ENCODE measurements around the gene ARHGAP15. TPM values are rescaled to one million over a fixed set of nuclear protein-coding genes. Genes with fewer than 3 reads are reported as not detected.

The ARHGAP15 gene
- total RNA-seq, 1 experiment from 2014 or later, result 0.42 TPM

GRCh38 chr2:143635302-143635701, 506.1 kb downstream of the ARHGAP15 start (continued):
- no peak for TF ChIP-seq EZH2phosphoT487 (IDR thresholded peaks at IDR 0.05; ENCODE audit: borderline replicate concordance)
- no peak for TF ChIP-seq POLR2A (IDR thresholded peaks at IDR 0.05; ENCODE audit: borderline replicate concordance, extremely low read depth, insufficient read depth, insufficient read length)
- TF ChIP-seq CEBPB (IDR thresholded peaks at IDR 0.05; ENCODE audit: low read depth), result no peak
- TF ChIP-seq EGR1 (IDR thresholded peaks at IDR 0.05; ENCODE audit: low read depth), result no peak
- TF ChIP-seq ATF3 (IDR thresholded peaks at IDR 0.05), result no peak
- no peak for TF ChIP-seq ZNF274 (IDR thresholded peaks at IDR 0.05; ENCODE audit: low read depth, low read length)
- no peak for TF ChIP-seq RAD21 (IDR thresholded peaks at IDR 0.05; ENCODE audit: low read depth)
- TF ChIP-seq ELF1 (IDR thresholded peaks at IDR 0.05; ENCODE audit: borderline replicate concordance, low read depth), result no peak
- TF ChIP-seq CTCF (IDR thresholded peaks at IDR 0.05 in 2 of 3, conservative IDR thresholded peaks at IDR 0.05 in 1 of 3; ENCODE audit: borderline replicate concordance in 1 of 3, insufficient read depth in 1 of 3, low read depth in 2 of 3, low read length in 2 of 3), result no peak

- H3K4me3 ChIP-seq (replicated peaks in 1 of 2; ENCODE audit: low read depth in 1 of 2, low read length in 2 of 2), result no peak overlapping the region
- H3K9ac ChIP-seq (ENCODE audit: low read length), result no peak overlapping the region
- H3K9me2 ChIP-seq (ENCODE audit: insufficient read depth), result no peaks in the 10 kb centered on the region
- H3K4me2 ChIP-seq (ENCODE audit: low read length), result no peak overlapping the region
- no TSS peak for BruUV-seq (replicated peaks)
- H2AFZ ChIP-seq (ENCODE audit: low read depth, low read length, poor library complexity, severe bottlenecking), result no peak overlapping the region
- no peak for ATAC-seq
- intact Hi-C loops (cut with micrococcal nuclease), result no loop called here
- H3K9me3 ChIP-seq (ENCODE audit: control insufficient read depth in 1 of 2, insufficient read depth in 1 of 2, low read depth in 1 of 2, low read length in 2 of 2), result no peaks in the 10 kb centered on the region
- H3K79me2 ChIP-seq (ENCODE audit: insufficient read depth, low read length), result no peaks in the 10 kb centered on the region
- ChIA-PET CTCF (no interaction called here), RAD21 (ENCODE audit: low non-redundant PET in 1 of 2, low total read pairs in 2 of 2, uncharacterized antibody in 2 of 2, unreplicated experiment in 2 of 2) (no interaction called here), POLR2A (no interaction called here)
- TF ChIP-seq FOSL1 (IDR thresholded peaks at IDR 0.05; ENCODE audit: low read depth) (no peak), EZH2phosphoT487 (IDR thresholded peaks at IDR 0.05; ENCODE audit: borderline replicate concordance) (no peak), MAX (IDR thresholded peaks at IDR 0.05) (no peak), ZNF274 (IDR thresholded peaks at IDR 0.05; ENCODE audit: low read depth, low read length) (no peak)
- no peaks in the 10 kb centered on the region for H4K20me1 ChIP-seq (ENCODE audit: insufficient read depth)
- no peak overlapping the region for H3K27ac ChIP-seq (ENCODE audit: low read depth, low read length)
- DNase-seq (ENCODE audit: low read depth, low spot score), result no peak
- H3K36me3 ChIP-seq (ENCODE audit: control insufficient read depth in 1 of 2, insufficient read depth in 2 of 2, low read length in 2 of 2), result no peaks in the 10 kb centered on the region
- no peaks in the 10 kb centered on the region for H3K4me1 ChIP-seq (ENCODE audit: control insufficient read depth in 1 of 2, insufficient read depth in 2 of 2, low read length in 2 of 2)
- no peaks in the 10 kb centered on the region for H3K27me3 ChIP-seq (ENCODE audit: insufficient read depth, low read length)
These were observed 506.7 kb downstream of the ARHGAP15 start for GRCh38 chr2:143635936-143636335.
